Effector memory CD4-positive, alpha-beta T cell (primary cell): ENCODE results near the gene PTPRO.
"Not testable (repeated sequence)": the region's sequence is repeated elsewhere in the genome, so short reads cannot be mapped to it uniquely, and the experiment has no call there.

Source experiments
- DNase-seq, 3 donors: peaks; one replicate each; pipeline ENCODE4 v3.0.0-alpha.2; 2020
- H3K27ac ChIP-seq: 2 replicates; pipeline ENCODE4 v1.7.0; 2013; ENCODE audit warnings: mild to moderate bottlenecking, low read length, moderate library complexity; ENCODE audit not compliant: insufficient read depth, poor library complexity, severe bottlenecking
- H3K27me3 ChIP-seq: replicated peaks from 2 replicates; pipeline ENCODE4 v1.7.0; 2013; ENCODE audit warnings: mild to moderate bottlenecking, low read length; ENCODE audit not compliant: insufficient read depth, control insufficient read depth, poor library complexity, severe bottlenecking
- H3K36me3 ChIP-seq: 2 replicates; pipeline ENCODE4 v1.7.0; 2013; ENCODE audit warnings: mild to moderate bottlenecking, low read length, moderate library complexity; ENCODE audit not compliant: control insufficient read depth, insufficient read depth
- H3K4me1 ChIP-seq: 2 replicates; pipeline ENCODE4 v1.7.0; 2013; ENCODE audit warnings: low read length, mild to moderate bottlenecking; ENCODE audit not compliant: control insufficient read depth, insufficient read depth, poor library complexity, severe bottlenecking
- H3K4me3 ChIP-seq: 2 replicates; pipeline ENCODE4 v1.7.0; 2013; ENCODE audit warnings: low read length, low read depth, mild to moderate bottlenecking; ENCODE audit not compliant: insufficient read depth, poor library complexity, severe bottlenecking
- H3K9me3 ChIP-seq: 2 replicates; pipeline ENCODE4 v1.7.0; 2013; ENCODE audit warnings: mild to moderate bottlenecking, low read length, moderate library complexity; ENCODE audit not compliant: control insufficient read depth

Gene PTPRO

DNA sequence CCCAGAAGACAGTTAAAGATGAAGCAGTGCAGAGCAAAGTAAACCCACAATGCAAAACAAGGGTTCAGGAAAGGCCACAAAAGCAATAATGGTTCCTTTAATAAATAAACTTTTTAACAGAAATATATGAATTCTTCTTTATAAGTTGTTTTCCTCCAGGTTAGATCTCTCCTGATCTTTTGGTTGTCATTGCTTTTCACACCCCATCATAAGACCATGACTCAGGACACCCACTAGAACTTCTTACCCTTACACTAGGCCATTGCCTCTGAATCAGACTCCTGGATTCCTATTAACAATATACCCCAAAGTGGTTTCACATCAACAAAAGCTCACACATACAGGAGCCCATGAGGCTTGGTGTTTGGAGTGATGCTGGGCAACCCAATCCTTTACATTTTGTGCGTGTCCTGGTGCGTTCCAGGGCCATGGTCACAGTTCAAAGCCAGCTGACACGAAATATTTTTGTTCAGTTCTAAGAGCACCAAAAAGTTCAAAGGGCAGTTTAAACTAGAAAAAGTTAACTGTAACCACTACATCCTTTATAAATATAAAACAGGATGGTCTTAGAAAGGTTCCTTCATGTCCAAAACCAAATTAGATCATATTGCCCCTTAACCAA is 279.9 kb downstream of the PTPRO start:
- Histone ChIP-seq H3K27me3 (peaks cover 3% of the 10 kb centered on the region), H3K4me1 (no peaks in the 10 kb centered on the region), H3K27ac (no peak overlapping the region), H3K4me3 (no peak overlapping the region), H3K9me3 (no peaks in the 10 kb centered on the region), H3K36me3 (no peaks in the 10 kb centered on the region)
- no peak for DNase-seq

DNA sequence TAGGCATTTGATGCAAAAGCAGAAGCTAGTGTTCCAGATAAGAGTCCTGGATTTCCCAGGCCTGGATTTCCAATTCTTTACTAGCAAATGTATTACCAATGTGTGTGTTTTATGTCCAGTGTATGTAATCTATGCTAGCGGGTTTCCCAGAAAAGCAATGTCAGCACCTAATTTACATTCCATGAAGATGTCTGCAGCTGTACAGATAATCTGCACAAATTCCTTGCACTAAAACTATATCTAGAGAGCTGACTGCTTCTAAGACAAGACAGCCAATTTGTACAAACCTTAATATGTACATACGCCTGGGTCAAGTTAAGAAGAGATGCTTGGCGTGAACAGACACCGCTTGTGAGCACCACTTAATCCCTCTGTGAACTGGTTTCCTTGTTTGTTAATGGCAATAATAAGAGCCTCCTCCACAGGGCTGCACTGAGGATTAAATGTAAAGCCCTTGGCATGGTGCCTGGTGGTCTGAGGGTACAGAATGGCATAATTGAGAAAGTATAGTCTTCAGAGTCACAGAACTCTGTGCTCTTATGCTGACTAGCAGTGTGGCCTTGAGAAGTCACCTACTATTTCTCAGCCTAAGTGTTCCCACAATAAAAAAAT is 281.3 kb downstream of the PTPRO start:
- Histone ChIP-seq H3K4me1 (no peaks in the 10 kb centered on the region), H3K36me3 (no peaks in the 10 kb centered on the region), H3K27me3 (peaks cover 3% of the 10 kb centered on the region), H3K27ac (no peak overlapping the region), H3K4me3 (no peak overlapping the region), H3K9me3 (no peaks in the 10 kb centered on the region)
- DNase-seq: no peak

- Histone ChIP-seq H3K36me3 (no peaks in the 10 kb centered on the region), H3K4me3 (no peak overlapping the region), H3K4me1 (no peaks in the 10 kb centered on the region), H3K9me3 (no peaks in the 10 kb centered on the region), H3K27me3 (peaks cover 3% of the 10 kb centered on the region), H3K27ac (no peak overlapping the region)
- no peak for DNase-seq
Measured at GRCh38 chr12:15605881-15606590, 283.7 kb downstream of the PTPRO start.

DNA sequence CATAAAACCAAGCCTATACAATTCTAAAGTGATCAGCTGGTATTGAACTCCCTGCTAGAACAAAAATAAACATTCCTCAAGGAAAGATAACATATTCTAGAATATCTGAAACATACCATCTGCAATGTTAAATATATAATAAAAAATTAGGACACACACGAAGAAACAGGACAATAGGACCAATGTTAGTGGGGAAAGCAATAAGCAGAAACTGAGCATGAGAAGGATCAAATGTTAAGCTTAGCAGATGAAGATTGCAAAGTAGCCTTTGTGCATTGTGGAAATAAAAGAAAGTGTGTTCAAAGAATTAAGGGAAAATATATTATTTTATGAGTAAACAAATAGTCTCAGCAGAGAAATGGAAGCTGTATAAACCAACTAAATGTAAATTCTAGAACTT is 286.1 kb downstream of the PTPRO start:
- no peaks in the 10 kb centered on the region for H3K27me3 ChIP-seq
- H3K9me3 ChIP-seq: no peaks in the 10 kb centered on the region
- H3K27ac ChIP-seq: no peak overlapping the region
- H3K4me1 ChIP-seq: no peaks in the 10 kb centered on the region
- DNase-seq: no peak
- no peak overlapping the region for H3K4me3 ChIP-seq
- no peaks in the 10 kb centered on the region for H3K36me3 ChIP-seq

DNA sequence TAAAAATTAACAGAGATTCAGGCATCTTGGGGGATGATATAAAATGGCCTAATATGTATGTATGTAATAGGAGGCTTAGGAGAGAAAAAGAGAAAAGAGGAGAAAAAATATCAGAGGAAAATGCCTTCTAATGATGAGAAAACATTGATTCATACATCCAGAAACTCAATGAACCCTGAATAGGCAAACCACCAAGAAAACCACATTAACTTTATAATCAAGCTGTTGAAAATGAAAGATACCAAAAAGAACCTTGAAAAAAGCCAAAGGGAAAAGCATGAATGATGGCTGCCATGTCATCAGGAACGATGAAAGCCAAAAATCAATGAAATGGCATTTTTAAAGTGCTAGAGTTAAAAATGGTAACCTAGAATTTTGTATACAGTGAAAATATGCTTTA is 286.6 kb downstream of the PTPRO start:
- H3K27me3 ChIP-seq: no peaks in the 10 kb centered on the region
- no peaks in the 10 kb centered on the region for H3K9me3 ChIP-seq
- H3K27ac ChIP-seq: no peak overlapping the region
- no peak overlapping the region for H3K4me3 ChIP-seq
- DNase-seq: no peak
- H3K36me3 ChIP-seq: no peaks in the 10 kb centered on the region
- no peaks in the 10 kb centered on the region for H3K4me1 ChIP-seq

DNA sequence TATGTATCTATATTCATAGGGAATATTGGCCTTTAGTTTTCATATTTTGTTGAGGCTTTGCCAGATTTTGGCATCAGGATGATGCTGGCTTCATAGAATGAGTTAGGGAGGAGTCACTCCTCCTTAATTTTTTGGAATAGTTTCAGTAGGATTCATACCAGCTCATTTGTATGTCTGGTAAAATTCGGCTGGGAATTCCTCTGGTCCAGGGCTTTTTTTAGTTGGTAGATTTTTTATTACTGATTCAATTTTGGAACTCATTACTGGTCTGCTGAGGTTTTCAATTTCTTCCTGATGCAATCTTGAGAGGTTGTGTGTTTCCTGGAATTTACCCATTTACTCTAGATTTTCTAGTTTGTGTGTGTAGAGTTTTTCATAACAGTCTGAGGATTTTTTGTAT is 291.7 kb downstream of the PTPRO start:
- H3K27me3 ChIP-seq: no peaks in the 10 kb centered on the region
- H3K4me1 ChIP-seq: no peaks in the 10 kb centered on the region
- no peak for DNase-seq
- H3K4me3 ChIP-seq: no peak overlapping the region
- H3K9me3 ChIP-seq: no peaks in the 10 kb centered on the region
- no peak overlapping the region for H3K27ac ChIP-seq
- no peaks in the 10 kb centered on the region for H3K36me3 ChIP-seq

DNA sequence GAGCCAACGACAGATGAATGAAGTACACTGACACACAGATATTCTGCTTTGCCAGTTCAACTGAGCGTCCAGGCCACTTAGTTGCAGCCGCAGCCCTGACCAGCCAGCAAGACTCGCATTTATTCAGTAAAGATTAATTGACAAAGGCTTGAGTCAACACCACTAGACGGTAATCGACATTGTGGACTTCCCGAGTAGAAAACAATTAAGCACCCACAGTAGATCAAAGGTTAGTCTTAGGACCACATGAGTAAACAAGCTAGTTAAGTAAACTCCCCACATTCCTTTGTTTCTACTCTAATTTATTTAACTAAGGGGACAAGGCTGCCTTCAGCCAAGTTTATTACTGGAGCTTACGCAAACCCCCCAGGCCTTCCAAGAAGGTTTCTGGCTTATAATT is 294.2 kb downstream of the PTPRO start:
- not testable (repeated sequence) for H3K36me3 ChIP-seq, H3K27ac ChIP-seq, H3K4me3 ChIP-seq, H3K9me3 ChIP-seq, H3K4me1 ChIP-seq, H3K27me3 ChIP-seq, DNase-seq

- Histone ChIP-seq H3K27me3 (no peaks in the 10 kb centered on the region), H3K27ac (no peak overlapping the region), H3K9me3 (no peaks in the 10 kb centered on the region), H3K4me3 (no peak overlapping the region), H3K36me3 (no peaks in the 10 kb centered on the region), H3K4me1 (no peaks in the 10 kb centered on the region)
- no peak for DNase-seq
Measured at GRCh38 chr12:15620741-15621539, 298.6 kb downstream of the PTPRO start.

GRCh38 chr12:15625075-15625474 is 302.8 kb downstream of the PTPRO start:
- no peak for DNase-seq
- Histone ChIP-seq H3K27me3 (no peaks in the 10 kb centered on the region), H3K4me1 (no peaks in the 10 kb centered on the region), H3K36me3 (no peaks in the 10 kb centered on the region), H3K27ac (no peak overlapping the region), H3K9me3 (no peaks in the 10 kb centered on the region), H3K4me3 (no peak overlapping the region)
